Ovary (tissue), 3 donors: Measurements from ENCODE around the gene ACVR1B.

Experiments used
- CTCF ChIP-seq, 3 donors: fragments of 450-650 bp in 2 of 3; fragments of 200-600 bp in 1 of 3; IDR thresholded peaks; one replicate each; pipeline versions ENCODE4 v1.5.1 to v1.8.0; 2016 to 2022; ENCODE audit warnings: antibody characterized with exemption in 3 of 3, mild to moderate bottlenecking in 1 of 3
- EP300 ChIP-seq: sonication (generic); formaldehyde crosslinking; IDR thresholded peaks from one replicate; pipeline ENCODE4 v1.6.1; 2017; ENCODE audit warnings: antibody characterized with exemption
- POLR2A ChIP-seq: fragments of 450-650 bp; IDR thresholded peaks from one replicate; pipeline ENCODE4 v1.6.1; 2017; ENCODE audit warnings: antibody characterized with exemption, mild to moderate bottlenecking, moderate library complexity
- donor health status: DM: no; HTN: no; CAD: no.

DNA sequence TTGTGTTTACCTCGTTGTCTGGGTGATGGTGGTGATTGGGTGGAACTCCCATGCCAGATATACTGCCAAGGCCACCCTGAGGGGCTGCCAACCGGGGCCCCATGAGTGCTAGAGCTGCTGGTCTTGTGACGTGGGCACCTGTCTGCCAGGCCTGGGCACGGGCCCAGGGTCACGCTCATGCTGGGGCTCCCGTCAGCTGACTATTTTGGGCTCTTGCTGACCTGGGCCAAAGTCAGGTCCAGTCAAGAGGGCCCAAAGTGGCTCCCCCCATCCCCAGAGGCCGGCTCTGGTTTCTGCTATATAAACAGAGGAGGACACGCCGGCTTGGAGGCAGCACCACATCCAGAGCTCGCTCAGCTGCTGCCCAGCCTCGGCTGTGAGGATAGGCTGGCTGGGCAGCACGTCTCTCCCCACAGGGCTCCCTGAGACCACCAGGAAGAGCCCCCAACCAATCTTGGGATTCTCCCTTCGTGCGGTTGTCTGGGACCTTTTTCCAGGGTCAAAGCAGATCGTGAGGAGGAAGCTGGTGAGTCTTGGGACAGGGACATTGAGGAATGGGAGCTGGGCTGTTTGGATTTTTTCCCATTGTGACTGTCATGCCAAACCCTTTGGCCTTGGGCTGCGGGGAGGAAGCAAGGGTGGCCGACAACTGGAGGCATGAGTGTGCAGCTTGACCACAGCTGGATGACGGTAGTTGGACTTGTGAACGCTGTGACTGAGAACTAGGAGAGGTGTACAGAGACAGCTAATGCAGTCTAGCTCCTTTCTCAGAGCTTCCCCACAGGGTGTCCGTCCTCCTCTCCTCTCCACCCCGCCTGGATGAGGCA lies 92.1 kb downstream of the ACVR1B start:
- TF ChIP-seq CTCF (IDR thresholded peaks at IDR 0.05) (no peak), EP300 (no peak), POLR2A (no peak)
